GM12872 (cell line): Measurements from ENCODE around the gene MPST.

ENCODE experiments used
- CTCF ChIP-seq: IDR thresholded peaks from 3 replicates; pipeline ENCODE4 v1.5.1; 2011; ENCODE audit warnings: low read depth, mild to moderate bottlenecking, low read length, moderate library complexity; ENCODE audit not compliant: insufficient read depth

Gene MPST

GRCh38 chr22:37043828-37044538, 24.4 kb downstream of the MPST start:
- peak; percentile 88 for TF ChIP-seq CTCF

- no peak for TF ChIP-seq CTCF
Measured at GRCh38 chr22:37044634-37045625, 25.4 kb downstream of the MPST start.

- peak; percentile 67 for TF ChIP-seq CTCF
Measured at GRCh38 chr22:37045958-37046357, 26.4 kb downstream of the MPST start.

- TF ChIP-seq CTCF = no peak
Measured at GRCh38 chr22:37046589-37046988, 27.0 kb downstream of the MPST start.

- TF ChIP-seq CTCF = no peak
Measured at GRCh38 chr22:37047006-37047405, 27.5 kb downstream of the MPST start.

- TF ChIP-seq CTCF = no peak
Measured at GRCh38 chr22:37048133-37048532, 28.6 kb downstream of the MPST start.

GRCh38 chr22:37049224-37049623, 29.7 kb downstream of the MPST start:
- TF ChIP-seq CTCF = no peak
